GM23338 (cell line): ENCODE results near the gene SH3RF3. TPM values are rescaled to one million over a fixed set of nuclear protein-coding genes. Genes with fewer than 3 reads are reported as not detected.

Experiments
- ATAC-seq: fragments of 200-7000 bp; cut with Tn5 transposase; 3 replicates; pipeline ENCODE4 v1.9.1; 2020
- DNase-seq: peaks from one replicate; pipeline ENCODE4 v3.0.0-alpha.2; 2015; ENCODE audit warnings: low spot score
- H2AFZ ChIP-seq: fragments of 200-600 bp; sonication (generic); 2 replicates; pipeline ENCODE4 v1.8.0; 2016; ENCODE audit warnings: antibody characterized with exemption, mild to moderate bottlenecking, moderate library complexity
- H3F3A ChIP-seq: fragments of 200-600 bp; sonication (generic); replicated peaks from 2 replicates; pipeline ENCODE4 v1.8.0; 2017; ENCODE audit warnings: antibody characterized with exemption, mixed run types, low read depth
- H3K27ac ChIP-seq: fragments of 200-600 bp; sonication (generic); 2 replicates; pipeline ENCODE4 v1.6.1; 2016; ENCODE audit warnings: low read depth
- H3K27me3 ChIP-seq: fragments of 200-600 bp; sonication (generic); 2 replicates; pipeline ENCODE4 v1.8.0; 2016; ENCODE audit warnings: mild to moderate bottlenecking, mixed run types, moderate library complexity; ENCODE audit not compliant: insufficient read depth
- H3K36me3 ChIP-seq: fragments of 200-600 bp; sonication (generic); 2 replicates; pipeline ENCODE4 v1.8.0; 2016; ENCODE audit warnings: mild to moderate bottlenecking; ENCODE audit not compliant: insufficient read depth
- H3K4me1 ChIP-seq: fragments of 200-600 bp; sonication (generic); 2 replicates; pipeline ENCODE4 v1.8.0; 2016; ENCODE audit warnings: mild to moderate bottlenecking, moderate library complexity; ENCODE audit not compliant: insufficient read depth
- H3K4me2 ChIP-seq: fragments of 200-600 bp; sonication (generic); 2 replicates; pipeline ENCODE4 v1.7.1; 2017; ENCODE audit warnings: mixed run types
- H3K4me3 ChIP-seq: fragments of 200-600 bp; sonication (generic); 2 replicates; pipeline ENCODE4 v1.6.1; 2016; ENCODE audit warnings: mixed run types
- H3K79me2 ChIP-seq: fragments of 200-600 bp; sonication (generic); replicated peaks from 2 replicates; pipeline ENCODE4 v1.8.0; 2017; ENCODE audit warnings: mild to moderate bottlenecking; ENCODE audit not compliant: insufficient read depth
- H3K9me2 ChIP-seq: fragments of 200-600 bp; sonication (generic); 2 replicates; pipeline ENCODE4 v1.8.0; 2017; ENCODE audit not compliant: insufficient read depth
- H4K20me1 ChIP-seq: fragments of 200-600 bp; sonication (generic); replicated peaks from 2 replicates; pipeline ENCODE4 v1.8.0; 2017; ENCODE audit warnings: mild to moderate bottlenecking; ENCODE audit not compliant: insufficient read depth
- H3K27ac Mint-ChIP-seq: 2 replicates; pipeline ENCODE4 v1.8.0; 2020; ENCODE audit warnings: inconsistent platforms, mild to moderate bottlenecking, moderate library complexity, mixed read lengths
- H3K27me3 Mint-ChIP-seq: 3 replicates; pipeline ENCODE4 v1.8.0; 2022; ENCODE audit warnings: low read depth, mild to moderate bottlenecking, moderate library complexity, mixed read lengths, inconsistent platforms; ENCODE audit not compliant: insufficient read depth, poor library complexity
- H3K36me3 Mint-ChIP-seq: 3 replicates; pipeline ENCODE4 v1.8.0; 2021; ENCODE audit warnings: low read depth, mild to moderate bottlenecking, inconsistent platforms, moderate library complexity, mixed read lengths
- H3K4me1 Mint-ChIP-seq: 3 replicates; pipeline ENCODE4 v1.8.0; 2020; ENCODE audit warnings: mild to moderate bottlenecking, inconsistent platforms, mixed read lengths
- H3K4me3 Mint-ChIP-seq: 3 replicates; pipeline ENCODE4 v1.8.0; 2021; ENCODE audit warnings: moderate library complexity, mild to moderate bottlenecking, inconsistent platforms, mixed read lengths
- H3K9me3 Mint-ChIP-seq: 3 replicates; pipeline ENCODE4 v1.8.0; 2020; ENCODE audit warnings: moderate library complexity, mild to moderate bottlenecking, inconsistent platforms, mixed read lengths
- CREB1 ChIP-seq: fragments of 250-450 bp; sonication (Bioruptor Pico); IDR thresholded peaks from 2 replicates; pipeline ENCODE4 v1.5.0; 2020; ENCODE audit warnings: low read depth, mild to moderate bottlenecking, moderate library complexity
- CTCF ChIP-seq, 2 experiments: fragments of 200-600 bp in 1 of 2; sonication (generic) in 1 of 2; conservative IDR thresholded peaks; 2 replicates each; pipeline versions ENCODE4 v1.5.1 to v1.6.1; 2016 to 2017; ENCODE audit warnings: antibody characterized with exemption in 2 of 2, low read depth in 2 of 2, mild to moderate bottlenecking in 2 of 2, moderate library complexity in 1 of 2
- ETS1 ChIP-seq: IDR thresholded peaks from 2 replicates; pipeline ENCODE4 v1.6.1; 2016; ENCODE audit warnings: antibody characterized with exemption
- EZH2phosphoT487 ChIP-seq: fragments of 200-600 bp; sonication (generic); IDR thresholded peaks from one replicate; pipeline ENCODE4 v1.8.1; 2018; ENCODE audit warnings: antibody characterized with exemption; ENCODE audit not compliant: unreplicated experiment
- NANOG ChIP-seq: IDR thresholded peaks from 2 replicates; pipeline ENCODE4 v1.6.1; 2016; ENCODE audit warnings: antibody characterized with exemption, borderline replicate concordance
- REST ChIP-seq: IDR thresholded peaks from one replicate; pipeline ENCODE4 v1.6.1; 2018; ENCODE audit warnings: antibody characterized with exemption; ENCODE audit not compliant: unreplicated experiment
- ZNF114 ChIP-seq: fragments of 250-450 bp; sonication (Bioruptor Pico); IDR thresholded peaks from 2 replicates; pipeline ENCODE4 v1.5.0; 2020; ENCODE audit warnings: mild to moderate bottlenecking, moderate library complexity
- ZNF331 ChIP-seq: fragments of 250-450 bp; sonication (Bioruptor Pico); IDR thresholded peaks from 2 replicates; pipeline ENCODE4 v1.5.0; 2020; ENCODE audit warnings: low read depth, mild to moderate bottlenecking, moderate library complexity
- ZNF462 ChIP-seq: fragments of 250-450 bp; sonication (Bioruptor Pico); IDR thresholded peaks from 2 replicates; pipeline ENCODE4 v1.5.0; 2020; ENCODE audit warnings: mild to moderate bottlenecking, moderate library complexity
- polyA plus RNA-seq: library from polyadenylated mRNA; unstranded; fragments of >200 nt; fragmentation: Nextera tagmentation; extraction: Ambion mirVana; gene quantifications from 2 replicates; pipeline ENCODE4 v1.2.1, GENCODE V29; 2016
- total RNA-seq: library from RNA; depleted of rRNA; stranded (reverse); fragments of >200 nt; shearing (Covaris generic); gene quantifications from 2 replicates; pipeline ENCODE4 v1.2.3, GENCODE V29; 2014

Gene SH3RF3
- total and polyA plus RNA-seq, 2 experiments from 2014 or later = 0.11 to 0.63 TPM

GRCh38 chr2:109280804-109281203 lies 151.8 kb downstream of the SH3RF3 start:
- no peak overlapping the region for H3K4me3 Mint-ChIP-seq
- peaks cover 12% of the 10 kb centered on the region for H3K27me3 Mint-ChIP-seq
- Histone ChIP-seq H3K27me3 (no peaks in the 10 kb centered on the region), H3K79me2 (no peaks in the 10 kb centered on the region), H3K4me1 (no peaks in the 10 kb centered on the region; the same call in 1 of the 2 replicates), H3K27ac (no peak overlapping the region), H4K20me1 (no peaks in the 10 kb centered on the region), H2AFZ (no peak overlapping the region), H3K4me3 (no peak overlapping the region), H3K4me2 (no peak overlapping the region), H3K36me3 (no peaks in the 10 kb centered on the region), H3K9me2 (0 out of 2 replicates have a peak, but pooled peaks cover 8% of the 10 kb centered on the region), H3F3A (no peaks in the 10 kb centered on the region)
- no peak overlapping the region for H3K27ac Mint-ChIP-seq
- DNase-seq (no peak), ATAC-seq (peak; percentile 34; the same call in 2 of the 3 replicates)
- H3K4me1 Mint-ChIP-seq = peaks cover 15% of the 10 kb centered on the region
- no peaks in the 10 kb centered on the region for H3K9me3 Mint-ChIP-seq
- TF ChIP-seq CTCF (conservative IDR thresholded peaks at IDR 0.05; ENCODE audit: low read depth in 2 of 2) (peak in 1 of 2 experiments; percentile 26; a peak in 1 of 4 replicates), REST (no peak)
- H3K36me3 Mint-ChIP-seq = no peaks in the 10 kb centered on the region

- Histone ChIP-seq H3K79me2 (no peaks in the 10 kb centered on the region), H3F3A (no peaks in the 10 kb centered on the region), H3K36me3 (no peaks in the 10 kb centered on the region), H3K9me2 (0 out of 2 replicates have a peak, but pooled peaks cover 8% of the 10 kb centered on the region), H2AFZ (no peak overlapping the region), H4K20me1 (no peaks in the 10 kb centered on the region), H3K4me3 (no peak overlapping the region), H3K4me2 (no peak overlapping the region), H3K27me3 (no peaks in the 10 kb centered on the region), H3K27ac (no peak overlapping the region), H3K4me1 (no peaks in the 10 kb centered on the region; the same call in 1 of the 2 replicates)
- no peaks in the 10 kb centered on the region for H3K36me3 Mint-ChIP-seq
- H3K27ac Mint-ChIP-seq = no peak overlapping the region
- peaks cover 15% of the 10 kb centered on the region for H3K4me1 Mint-ChIP-seq
- peaks cover 10% of the 10 kb centered on the region for H3K27me3 Mint-ChIP-seq
- ATAC-seq (no peak), DNase-seq (no peak)
- no peaks in the 10 kb centered on the region for H3K9me3 Mint-ChIP-seq
- H3K4me3 Mint-ChIP-seq = no peak overlapping the region
- TF ChIP-seq ETS1 (no peak), ZNF462 (no peak), CREB1 (no peak), ZNF331 (CRISPR knock-in tag) (no peak), EZH2phosphoT487 (no peak), ZNF114 (no peak), NANOG (no peak)
Measured at GRCh38 chr2:109282360-109282759, 153.4 kb downstream of the SH3RF3 start.
